ENCODE data around the gene IL22RA2.

Gene IL22RA2

DNA sequence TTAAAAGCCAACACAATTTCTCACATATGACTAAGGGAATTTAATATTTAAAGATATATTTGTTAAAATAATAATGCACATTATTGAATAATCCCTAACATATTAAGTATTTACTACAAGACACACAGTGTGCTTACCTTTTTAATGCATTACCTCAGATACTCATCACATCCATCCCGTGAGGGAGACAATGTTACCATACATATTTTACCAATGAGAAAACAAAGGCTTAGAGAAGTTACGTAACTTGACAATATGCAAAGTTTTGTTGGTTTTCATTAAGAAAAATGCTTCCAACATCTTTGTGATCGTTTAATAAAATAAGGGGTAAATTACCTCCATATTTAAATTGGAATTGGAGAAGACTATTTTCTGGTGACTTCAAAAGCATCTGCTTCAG, 41.5 kb upstream of the IL22RA2 start:
- Histone ChIP-seq H3K4me3 (ENCODE audit: severe bottlenecking) (no peak overlapping the region), H3K9me3 (ENCODE audit: severe bottlenecking) (no peaks in the 10 kb centered on the region), H3K4me1 (ENCODE audit: insufficient read depth, poor library complexity, severe bottlenecking) (peaks cover 30% of the 10 kb centered on the region), H3K27ac (ENCODE audit: poor library complexity, severe bottlenecking) (no peak overlapping the region), H3K36me3 (ENCODE audit: low read depth) (peaks cover 11% of the 10 kb centered on the region), H3K27me3 (ENCODE audit: insufficient read depth, poor library complexity, severe bottlenecking) (no peaks in the 10 kb centered on the region)
- TF ChIP-seq, protein P1, sequence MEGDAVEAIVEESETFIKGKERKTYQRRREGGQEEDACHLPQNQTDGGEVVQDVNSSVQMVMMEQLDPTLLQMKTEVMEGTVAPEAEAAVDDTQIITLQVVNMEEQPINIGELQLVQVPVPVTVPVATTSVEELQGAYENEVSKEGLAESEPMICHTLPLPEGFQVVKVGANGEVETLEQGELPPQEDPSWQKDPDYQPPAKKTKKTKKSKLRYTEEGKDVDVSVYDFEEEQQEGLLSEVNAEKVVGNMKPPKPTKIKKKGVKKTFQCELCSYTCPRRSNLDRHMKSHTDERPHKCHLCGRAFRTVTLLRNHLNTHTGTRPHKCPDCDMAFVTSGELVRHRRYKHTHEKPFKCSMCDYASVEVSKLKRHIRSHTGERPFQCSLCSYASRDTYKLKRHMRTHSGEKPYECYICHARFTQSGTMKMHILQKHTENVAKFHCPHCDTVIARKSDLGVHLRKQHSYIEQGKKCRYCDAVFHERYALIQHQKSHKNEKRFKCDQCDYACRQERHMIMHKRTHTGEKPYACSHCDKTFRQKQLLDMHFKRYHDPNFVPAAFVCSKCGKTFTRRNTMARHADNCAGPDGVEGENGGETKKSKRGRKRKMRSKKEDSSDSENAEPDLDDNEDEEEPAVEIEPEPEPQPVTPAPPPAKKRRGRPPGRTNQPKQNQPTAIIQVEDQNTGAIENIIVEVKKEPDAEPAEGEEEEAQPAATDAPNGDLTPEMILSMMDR (IDR thresholded peaks at IDR 0.05; ENCODE audit: poor library complexity, severe bottlenecking), result no peak
- no peak for ATAC-seq (ENCODE audit: low read depth)
- DNase-seq (ENCODE audit: low spot score), result no peak

DNA sequence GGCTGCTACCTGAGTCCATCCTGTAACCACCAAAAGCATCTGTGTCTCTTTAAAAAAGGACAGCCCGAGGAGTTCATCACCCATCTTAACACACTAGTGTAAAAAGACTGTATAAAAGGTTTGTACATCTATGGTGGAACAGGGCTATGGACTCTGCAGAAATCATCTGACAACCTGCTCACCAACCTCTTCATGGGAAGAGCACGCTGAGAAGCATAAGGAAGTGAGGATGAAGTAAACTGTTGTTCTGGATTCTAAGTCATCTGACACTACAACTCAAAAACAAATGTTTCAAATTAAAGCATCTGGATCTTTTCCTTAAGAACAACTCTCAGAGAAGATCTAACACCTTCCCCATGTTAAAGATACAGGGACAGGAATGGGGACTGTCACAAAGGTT, 40.4 kb upstream of the IL22RA2 start:
- peaks cover 11% of the 10 kb centered on the region for H3K36me3 ChIP-seq (ENCODE audit: low read depth)

DNA sequence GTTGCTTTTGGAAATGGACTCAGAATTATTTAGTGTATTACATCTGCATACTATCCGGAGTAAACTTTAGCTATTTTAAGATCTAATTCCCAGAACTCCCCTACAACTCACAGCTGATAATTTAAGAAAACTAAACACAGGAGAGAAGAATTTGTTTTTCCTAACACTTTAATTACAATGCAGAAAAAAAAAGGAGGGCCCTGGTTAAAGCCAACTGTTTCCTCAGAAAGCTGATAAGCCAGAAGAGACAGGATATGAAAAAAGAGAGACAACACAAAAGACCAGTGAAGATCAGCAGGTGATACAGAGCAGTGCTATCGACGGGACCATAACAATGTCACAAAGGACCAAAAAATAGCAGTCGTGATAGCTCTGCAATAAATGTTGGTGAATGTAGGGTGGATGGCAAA, 39.9 kb upstream of the IL22RA2 start:
- H3K9me3 ChIP-seq (ENCODE audit: severe bottlenecking), result no peaks in the 10 kb centered on the region
- no peak overlapping the region for H3K4me3 ChIP-seq (ENCODE audit: severe bottlenecking)
- no peaks in the 10 kb centered on the region for H3K27me3 ChIP-seq (ENCODE audit: insufficient read depth, poor library complexity, severe bottlenecking)
- TF ChIP-seq, protein P1 (IDR thresholded peaks at IDR 0.05; ENCODE audit: poor library complexity, severe bottlenecking), result no peak
- ATAC-seq (ENCODE audit: low read depth), result no peak
- H3K4me1 ChIP-seq (ENCODE audit: insufficient read depth, poor library complexity, severe bottlenecking), result peaks cover 25% of the 10 kb centered on the region
- H3K27ac ChIP-seq (ENCODE audit: poor library complexity, severe bottlenecking), result no peak overlapping the region
- DNase-seq (ENCODE audit: low spot score), result no peak
- H3K36me3 ChIP-seq (ENCODE audit: low read depth), result peaks cover 11% of the 10 kb centered on the region

More for the DNA sequence above, 40.4 kb upstream of the IL22RA2 start:
- no peak overlapping the region for H3K4me3 ChIP-seq (ENCODE audit: severe bottlenecking)
- H3K27ac ChIP-seq (ENCODE audit: poor library complexity, severe bottlenecking), result no peak overlapping the region
- H3K9me3 ChIP-seq (ENCODE audit: severe bottlenecking), result no peaks in the 10 kb centered on the region
- peaks cover 25% of the 10 kb centered on the region for H3K4me1 ChIP-seq (ENCODE audit: insufficient read depth, poor library complexity, severe bottlenecking)
- no peak for ATAC-seq (ENCODE audit: low read depth)
- H3K27me3 ChIP-seq (ENCODE audit: insufficient read depth, poor library complexity, severe bottlenecking), result no peaks in the 10 kb centered on the region
- DNase-seq (ENCODE audit: low spot score), result no peak
- TF ChIP-seq, protein P1 (IDR thresholded peaks at IDR 0.05; ENCODE audit: poor library complexity, severe bottlenecking), result no peak

DNA sequence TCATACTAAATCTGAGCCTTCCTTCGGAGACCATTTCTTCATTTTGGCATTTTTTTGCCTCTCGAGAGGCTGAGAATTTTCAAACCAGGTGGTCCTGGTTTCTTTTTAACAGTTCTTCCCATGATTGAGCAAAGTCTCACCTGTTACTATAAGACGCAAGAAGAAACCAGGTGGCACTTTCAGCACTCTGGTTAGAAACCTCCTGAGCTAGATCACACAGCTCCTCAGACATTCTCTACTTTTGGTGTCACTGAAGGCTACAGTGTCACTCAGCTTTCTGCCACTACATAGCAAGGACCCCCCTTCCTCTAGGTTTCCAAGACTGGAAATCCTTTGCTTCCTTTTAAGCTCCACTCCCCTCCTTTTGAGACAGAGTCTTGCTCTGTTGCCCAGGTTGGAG, 38.5 kb upstream of the IL22RA2 start:
- H3K4me1 ChIP-seq (ENCODE audit: insufficient read depth, poor library complexity, severe bottlenecking), result peaks cover 24% of the 10 kb centered on the region
- DNase-seq (ENCODE audit: low spot score) (no peak), ATAC-seq (ENCODE audit: low read depth) (no peak)
- no peaks in the 10 kb centered on the region for H3K27me3 ChIP-seq (ENCODE audit: insufficient read depth, poor library complexity, severe bottlenecking)
- H3K9me3 ChIP-seq (ENCODE audit: severe bottlenecking), result no peaks in the 10 kb centered on the region
- no peak overlapping the region for H3K27ac ChIP-seq (ENCODE audit: poor library complexity, severe bottlenecking)
- H3K4me3 ChIP-seq (ENCODE audit: severe bottlenecking), result no peak overlapping the region
- peaks cover 13% of the 10 kb centered on the region for H3K36me3 ChIP-seq (ENCODE audit: low read depth)
- TF ChIP-seq, protein P1 (IDR thresholded peaks at IDR 0.05; ENCODE audit: poor library complexity, severe bottlenecking), result no peak

DNA sequence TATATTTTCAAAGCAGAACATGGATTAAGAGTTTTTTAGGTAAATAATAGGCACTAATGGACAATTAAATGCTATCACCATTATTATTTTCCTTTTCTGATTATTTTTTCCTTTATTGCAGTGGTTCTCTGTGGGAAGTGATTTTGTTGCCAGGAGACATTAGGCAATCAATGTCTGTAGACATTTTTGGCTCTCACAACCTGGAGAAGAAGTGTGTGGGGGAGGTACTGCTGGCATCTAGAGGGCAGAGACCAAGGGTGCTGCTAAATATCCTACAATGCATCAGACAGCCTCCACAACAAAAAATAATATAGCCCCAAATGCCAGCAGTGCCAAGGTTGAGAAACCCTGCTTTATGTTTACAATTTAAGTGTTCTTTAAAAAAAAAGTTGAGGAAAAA, 37.5 kb upstream of the IL22RA2 start:
- Histone ChIP-seq H3K9me3 (ENCODE audit: severe bottlenecking) (no peaks in the 10 kb centered on the region), H3K27ac (ENCODE audit: poor library complexity, severe bottlenecking) (no peak overlapping the region), H3K36me3 (ENCODE audit: low read depth) (peaks cover 23% of the 10 kb centered on the region), H3K4me3 (ENCODE audit: severe bottlenecking) (no peak overlapping the region), H3K27me3 (ENCODE audit: insufficient read depth, poor library complexity, severe bottlenecking) (no peaks in the 10 kb centered on the region), H3K4me1 (ENCODE audit: insufficient read depth, poor library complexity, severe bottlenecking) (peaks cover 14% of the 10 kb centered on the region)
- no peak for DNase-seq (ENCODE audit: low spot score)
- ATAC-seq (ENCODE audit: low read depth), result no peak
- TF ChIP-seq, protein P1 (IDR thresholded peaks at IDR 0.05; ENCODE audit: poor library complexity, severe bottlenecking), result no peak

Measured in RWPE2 (cell line).